CD4-positive, alpha-beta T cell treated with Interleukin-17A for 1 hour (primary cell): ENCODE results near the gene IMP4.
A peak's percentile ranks its signal among the peaks of the same experiment; 100 is the strongest.
"Not testable (repeated sequence)": the region's sequence is repeated elsewhere in the genome, so short reads cannot be mapped to it uniquely, and the experiment has no call there.

ENCODE experiments used
- DNase-seq: peaks from one replicate; pipeline ENCODE4 v3.0.0-alpha.2; 2020

The IMP4 gene

DNA sequence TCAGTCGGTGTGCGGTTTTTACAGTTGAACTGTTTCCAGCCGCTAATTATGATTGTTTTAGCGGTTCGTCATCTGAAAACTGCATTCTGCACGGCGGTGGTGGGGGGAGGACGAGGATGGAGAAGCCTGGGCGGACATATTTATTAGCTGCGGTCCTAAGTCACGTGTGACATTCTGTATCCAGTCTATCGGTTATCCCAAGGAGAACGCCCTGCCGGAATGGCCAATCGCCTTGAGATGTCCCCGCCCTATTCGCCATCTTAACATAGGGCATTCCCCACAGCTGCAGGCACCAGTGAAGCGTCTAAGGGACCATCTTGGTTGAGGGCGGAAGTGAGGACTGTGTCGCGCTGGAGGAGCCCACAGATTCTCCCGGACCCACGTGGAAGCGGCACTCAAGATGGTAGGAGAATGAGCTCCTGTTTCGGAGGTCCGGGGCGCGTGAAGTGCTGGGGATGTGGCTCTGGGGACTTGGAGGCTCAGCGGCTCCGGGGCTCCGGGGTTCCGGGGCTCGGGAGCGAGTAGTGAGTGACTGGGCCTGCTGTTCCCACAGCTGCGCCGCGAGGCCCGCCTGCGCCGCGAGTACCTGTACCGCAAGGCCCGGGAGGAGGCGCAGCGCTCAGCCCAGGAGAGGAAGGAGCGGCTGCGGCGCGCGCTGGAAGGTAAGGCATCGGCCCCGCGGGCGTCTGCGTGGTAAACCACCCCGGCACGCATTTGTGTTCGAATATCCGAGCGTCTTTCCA, at the start of gene IMP4:
Gene IMP4, plus strand, starts transcription at position 365 of the 743 bp plus-strand sequence. Its CDS starts 36 bp downstream, at position 401.
- DNase-seq, result peak; percentile 99

- DNase-seq, result no peak
Measured at GRCh38 chr2:130300258-130300969, 42.3 kb upstream of the IMP4 start.

GRCh38 chr2:130300970-130301348, 41.7 kb upstream of the IMP4 start:
- no peak for DNase-seq

GRCh38 chr2:130302164-130302886, 40.4 kb upstream of the IMP4 start:
- DNase-seq, result no peak

DNA sequence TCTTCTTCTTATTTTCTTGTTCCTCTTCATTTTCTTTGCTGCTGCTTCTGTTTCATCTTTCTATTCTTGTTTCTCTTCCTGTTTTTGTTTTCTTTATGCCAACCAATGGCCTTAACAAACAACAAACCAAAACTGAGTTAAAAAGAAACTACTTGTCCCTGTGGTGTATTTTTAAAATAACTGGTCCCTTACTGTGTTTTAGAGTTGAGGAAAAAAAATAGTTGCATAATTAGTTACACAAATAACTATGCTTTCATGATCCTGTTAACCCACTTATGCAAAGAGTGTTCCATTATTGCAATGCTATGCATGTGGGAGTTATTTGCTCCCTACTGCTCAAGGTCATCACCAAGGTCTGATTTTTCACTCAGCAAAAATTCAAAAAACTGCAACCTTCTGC, 39.5 kb upstream of the IMP4 start:
- DNase-seq, result no peak

DNA sequence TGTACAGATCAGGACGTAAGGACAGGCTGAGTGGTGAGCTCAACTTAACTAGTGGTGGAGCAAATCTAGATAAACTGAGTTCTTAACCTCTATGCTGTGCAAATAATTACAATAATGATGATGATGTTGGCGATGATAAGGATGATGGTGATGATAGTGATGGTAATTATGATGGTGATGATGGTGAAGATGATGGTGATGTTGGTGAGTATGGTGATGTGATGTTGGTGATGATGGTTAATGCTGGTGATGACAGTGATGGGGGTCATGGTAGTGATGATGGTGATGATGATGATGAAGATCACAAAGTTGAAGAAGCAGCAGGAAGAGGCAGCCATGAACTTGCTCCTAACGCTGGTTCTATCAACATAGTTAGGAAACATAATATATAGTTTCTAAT, 38.0 kb upstream of the IMP4 start:
- no peak for DNase-seq

GRCh38 chr2:130307850-130308249, 34.8 kb upstream of the IMP4 start:
- no peak for DNase-seq

- no peak for DNase-seq
Measured at GRCh38 chr2:130310881-130311280, 31.8 kb upstream of the IMP4 start.

DNA sequence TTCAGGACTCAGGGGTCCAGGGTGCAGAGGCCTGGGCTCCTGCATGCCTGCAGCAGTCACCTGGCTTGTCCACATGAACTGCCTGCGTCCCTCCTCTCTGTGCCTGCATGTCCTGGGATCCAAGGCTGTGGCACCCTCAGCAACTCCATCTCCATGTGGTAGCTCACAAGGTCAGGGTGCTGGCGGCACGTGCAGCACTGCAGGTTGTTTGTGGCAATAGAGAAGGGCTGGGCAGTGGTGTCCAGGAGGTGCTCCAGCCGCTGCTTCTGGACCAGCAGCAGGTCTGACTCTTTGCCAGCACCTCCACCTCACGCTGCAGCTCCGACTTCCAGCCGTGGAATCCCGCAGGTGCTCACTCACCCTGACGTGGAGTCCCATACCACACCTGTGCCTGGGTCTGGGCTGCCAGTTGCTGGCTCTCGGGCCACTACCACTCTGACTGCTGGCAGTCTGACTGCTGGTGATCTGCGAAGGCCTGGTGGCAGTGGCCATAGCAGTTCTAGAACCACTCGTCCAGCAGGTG, 28.8 kb upstream of the IMP4 start:
- no peak for DNase-seq

DNA sequence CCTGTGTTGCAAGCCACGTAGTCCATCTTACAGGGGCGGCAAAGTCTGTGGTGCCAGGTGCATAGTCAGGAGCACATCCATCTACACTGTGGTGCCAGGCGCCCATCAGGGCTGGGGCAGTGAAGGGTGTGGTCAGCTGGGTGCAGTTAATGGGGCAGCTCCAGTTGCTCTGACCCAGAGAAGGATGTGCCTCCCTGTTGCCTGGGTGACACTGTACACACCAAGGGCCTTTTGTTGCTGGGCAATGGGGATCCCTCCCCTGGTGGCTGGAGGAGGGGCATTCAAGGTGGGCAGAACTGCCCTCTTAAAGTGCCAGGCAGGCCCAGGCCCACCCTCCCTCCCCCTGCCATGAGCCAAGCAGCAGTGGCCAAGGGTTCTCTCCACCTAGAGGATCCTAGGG, 28.3 kb upstream of the IMP4 start:
- no peak for DNase-seq

DNA sequence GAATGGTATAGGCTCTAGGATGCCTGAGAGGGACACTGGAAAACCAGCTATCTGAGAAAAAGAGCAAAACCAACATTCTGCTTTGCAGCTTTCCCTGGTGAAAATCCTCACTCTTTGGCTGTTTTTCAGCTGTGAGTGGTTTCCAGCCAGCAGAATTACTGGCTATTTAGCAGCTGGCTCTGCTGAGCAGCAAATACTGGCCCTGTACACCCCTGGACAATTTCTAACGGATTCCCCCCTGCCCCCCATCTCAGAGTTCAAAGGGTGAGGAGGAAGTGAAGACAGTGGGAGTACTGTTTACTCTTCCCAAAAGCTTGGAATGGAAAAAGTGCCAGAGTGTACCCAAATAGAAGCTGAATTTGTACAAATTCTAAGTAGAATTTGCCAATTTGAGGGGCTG, 26.1 kb upstream of the IMP4 start:
- no peak for DNase-seq

GRCh38 chr2:130318906-130319305, 23.8 kb upstream of the IMP4 start:
- no peak for DNase-seq

- no peak for DNase-seq
Measured at GRCh38 chr2:130319536-130319935, 23.2 kb upstream of the IMP4 start.

GRCh38 chr2:130327703-130328527, 14.8 kb upstream of the IMP4 start:
- no peak for DNase-seq

DNA sequence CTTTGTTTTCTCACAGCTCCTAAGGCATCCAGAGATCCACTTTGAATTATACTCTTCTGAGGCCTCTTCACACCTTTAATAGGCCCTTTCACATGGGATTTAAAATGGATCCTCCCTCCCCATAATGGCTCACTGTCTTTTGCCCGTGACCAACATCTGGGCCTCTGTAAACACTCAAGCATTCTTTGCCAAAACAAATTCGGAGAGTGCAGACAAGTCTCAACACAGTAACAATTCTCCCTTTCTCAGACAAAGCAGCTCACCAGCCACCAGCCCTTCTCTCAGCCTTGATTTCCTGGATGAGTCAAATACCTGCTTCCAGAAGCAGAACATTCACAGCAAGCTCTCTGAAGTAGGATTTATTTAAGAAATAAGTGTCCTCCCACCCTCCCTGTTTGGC, 14.0 kb upstream of the IMP4 start:
- no peak for DNase-seq

- DNase-seq, result peak; percentile 69
Measured at GRCh38 chr2:130332271-130333073, 10.2 kb upstream of the IMP4 start.

GRCh38 chr2:130333253-130333652, 9.4 kb upstream of the IMP4 start:
- not testable (repeated sequence) for DNase-seq

DNA sequence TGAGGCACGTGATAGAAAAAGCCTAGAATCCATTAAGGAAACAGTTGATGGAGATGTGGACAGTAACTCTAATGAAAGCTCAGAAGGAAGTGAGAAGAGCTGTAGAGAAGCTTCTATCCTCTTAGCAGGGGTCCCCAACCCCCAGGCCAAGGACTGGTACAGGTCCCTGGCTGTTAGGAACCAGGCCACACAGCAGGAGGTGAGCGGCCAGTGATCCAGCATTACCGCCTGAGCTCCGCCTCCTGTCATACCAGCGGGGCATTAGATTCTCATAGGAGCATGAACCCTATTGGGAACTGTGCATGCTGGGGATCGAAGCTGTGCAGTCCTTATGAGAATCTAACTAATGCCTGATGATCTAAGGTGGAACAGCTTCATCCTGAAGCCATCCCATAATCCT, 8.7 kb upstream of the IMP4 start:
- DNase-seq, result no peak

GRCh38 chr2:130335226-130335625, 7.5 kb upstream of the IMP4 start:
- DNase-seq, result no peak

GRCh38 chr2:130336150-130336876, 6.4 kb upstream of the IMP4 start:
- DNase-seq, result no peak
